ENCODE results near the gene UBN1.
A peak's percentile ranks its signal among the peaks of the same experiment; 100 is the strongest.

UBN1 gene

GRCh38 chr16:4852221-4852872, 5.1 kb downstream of the UBN1 start:
- intact Hi-C loops (cut with DNase I): no loop called here
- no peak for DNase-seq

GRCh38 chr16:4855371-4855770, 8.1 kb downstream of the UBN1 start:
- intact Hi-C loops (cut with DNase I): no loop called here
- no peak for DNase-seq

GRCh38 chr16:4855804-4856203, 8.5 kb downstream of the UBN1 start:
- intact Hi-C loops (cut with DNase I): no loop called here
- DNase-seq: no peak

- peak in 1 of 42 donors; percentile 25 for DNase-seq
- intact Hi-C loops (cut with DNase I): no loop called here
Observed at GRCh38 chr16:4859190-4859899, 12.1 kb downstream of the UBN1 start.

- intact Hi-C loops (cut with DNase I): no loop called here
- DNase-seq: peak in 2 of 42 donors; percentile 30 to 33
Observed at GRCh38 chr16:4859900-4860255, 12.6 kb downstream of the UBN1 start.

GRCh38 chr16:4860727-4861342, 13.6 kb downstream of the UBN1 start:
- intact Hi-C loops (cut with DNase I): no loop called here
- DNase-seq: no peak

GRCh38 chr16:4862639-4863038, 15.4 kb downstream of the UBN1 start:
- no peak for DNase-seq

GRCh38 chr16:4864728-4865127, 17.4 kb downstream of the UBN1 start:
- DNase-seq: no peak
- intact Hi-C loops (cut with DNase I): no loop called here

More at GRCh38 chr16:4862639-4863038, 15.4 kb downstream of the UBN1 start:
- intact Hi-C loops (cut with DNase I): no loop called here

GRCh38 chr16:4865231-4865860, 18.1 kb downstream of the UBN1 start:
- DNase-seq: peak in 1 of 42 donors; percentile 19
- intact Hi-C loops (cut with DNase I): no loop called here

- intact Hi-C loops (cut with DNase I): no loop called here
- DNase-seq: peak in 1 of 42 donors; percentile 28
Observed at GRCh38 chr16:4866586-4866985, 19.3 kb downstream of the UBN1 start.

- DNase-seq: peak in 1 of 42 donors; percentile 22
Observed at GRCh38 chr16:4868026-4868425, 20.7 kb downstream of the UBN1 start.

GRCh38 chr16:4868535-4868934, 21.3 kb downstream of the UBN1 start:
- intact Hi-C loops (cut with DNase I): no loop called here
- DNase-seq: peak in 19 of 42 donors; percentile 12 to 69 (median 34)

More at GRCh38 chr16:4868026-4868425, 20.7 kb downstream of the UBN1 start:
- intact Hi-C loops (cut with DNase I): no loop called here

GRCh38 chr16:4869147-4869805, 22.0 kb downstream of the UBN1 start:
- peak in 6 of 42 donors; percentile 21 to 37 (median 28) for DNase-seq
- intact Hi-C loops (cut with DNase I): no loop called here

GRCh38 chr16:4870138-4870671, 22.9 kb downstream of the UBN1 start:
- peak in 11 of 42 donors; percentile 20 to 61 (median 38) for DNase-seq
- intact Hi-C loops (cut with DNase I): no loop called here

GRCh38 chr16:4871071-4871470, 23.8 kb downstream of the UBN1 start:
- intact Hi-C loops (cut with DNase I): no loop called here
- no peak for DNase-seq

- no peak for DNase-seq
- intact Hi-C loops (cut with DNase I): no loop called here
Observed at GRCh38 chr16:4873091-4873490, 25.8 kb downstream of the UBN1 start.

- intact Hi-C loops (cut with DNase I): no loop called here
- no peak for DNase-seq
Observed at GRCh38 chr16:4874666-4875065, 27.4 kb downstream of the UBN1 start.

GRCh38 chr16:4876646-4877379, 29.5 kb downstream of the UBN1 start:
- intact Hi-C loops (cut with DNase I): no loop called here
- DNase-seq: no peak

GRCh38 chr16:4877380-4877685, 30.1 kb downstream of the UBN1 start:
- intact Hi-C loops (cut with DNase I): no loop called here

More at GRCh38 chr16:4877380-4877685, 30.1 kb downstream of the UBN1 start:
- no peak for DNase-seq

Data from head of caudate nucleus (tissue), 42 donors.